ENCODE data around the gene ELOVL2. TPM values are rescaled to one million over a fixed set of nuclear protein-coding genes. Genes with fewer than 3 reads are reported as not detected.

Gene ELOVL2
- total RNA-seq, 1 donor from 2014 or later = 0.52 TPM

DNA sequence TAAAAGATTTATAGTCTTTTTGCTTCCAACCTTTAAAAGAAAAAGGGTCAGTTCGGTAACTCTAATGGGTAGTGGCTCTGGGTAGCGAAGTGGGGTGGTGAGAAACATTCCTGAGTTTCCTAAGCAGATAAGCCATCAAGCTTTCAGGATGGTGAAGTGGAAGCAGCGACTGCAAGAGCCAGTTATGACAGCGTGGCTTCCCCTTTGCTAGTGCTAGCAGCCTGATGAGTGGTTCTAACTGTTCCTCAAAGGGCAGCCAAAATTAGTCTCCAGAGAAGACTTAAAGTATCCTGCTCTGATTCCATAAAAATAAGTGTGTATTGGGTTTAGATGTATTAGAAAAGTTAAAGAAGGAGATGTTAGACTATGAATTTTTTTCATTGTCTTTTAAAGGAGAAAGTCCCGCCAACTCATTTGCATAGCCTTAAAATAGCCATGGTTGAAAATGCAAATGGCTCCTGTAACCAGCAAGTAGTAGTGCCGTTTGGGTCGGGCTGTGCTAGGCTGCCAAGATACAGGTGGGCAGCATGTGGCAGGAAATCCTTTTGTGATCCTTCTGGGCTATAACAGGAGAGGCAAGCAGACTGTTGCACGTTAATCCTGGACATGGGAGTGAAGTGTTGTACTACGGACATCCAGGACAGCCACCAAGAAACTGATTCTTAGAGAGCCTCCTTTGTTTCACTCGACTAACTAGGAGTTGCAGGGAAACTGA lies 18.0 kb downstream of the ELOVL2 start:
- peaks cover 0 to 5% (median 2%) of the 10 kb centered on the region in 3 donors for H3K4me1 ChIP-seq (ENCODE audit: control insufficient read depth in 3 of 3, insufficient read depth in 3 of 3, low read length in 3 of 3)
- peaks cover 3 to 4% (median 4%) of the 10 kb centered on the region in 3 donors for H3K27me3 ChIP-seq (ENCODE audit: control insufficient read depth in 3 of 3, insufficient read depth in 3 of 3, low read length in 3 of 3)
- no peaks in the 10 kb centered on the region for H3K9me3 ChIP-seq (ENCODE audit: control insufficient read depth in 3 of 3, low read length in 3 of 3)
- no peak overlapping the region for H3K27ac ChIP-seq (ENCODE audit: low read depth, low read length)
- no peak overlapping the region for H3K9ac ChIP-seq (ENCODE audit: low read depth in 1 of 3, low read length in 3 of 3)
- no peaks in the 10 kb centered on the region for H3K36me3 ChIP-seq (ENCODE audit: control insufficient read depth in 3 of 3, insufficient read depth in 3 of 3, low read length in 3 of 3)
- H3K4me3 ChIP-seq (ENCODE audit: low read length in 3 of 3) = no peak overlapping the region

- H3K9me3 ChIP-seq (ENCODE audit: control insufficient read depth in 3 of 3, low read length in 3 of 3) = no peaks in the 10 kb centered on the region
- H3K27ac ChIP-seq (ENCODE audit: low read depth, low read length) = no peak overlapping the region
- H3K4me3 ChIP-seq (ENCODE audit: low read length in 3 of 3) = no peak overlapping the region
- peaks cover 0 to 5% (median 2%) of the 10 kb centered on the region in 3 donors for H3K4me1 ChIP-seq (ENCODE audit: control insufficient read depth in 3 of 3, insufficient read depth in 3 of 3, low read length in 3 of 3)
- no peak overlapping the region for H3K9ac ChIP-seq (ENCODE audit: low read depth in 1 of 3, low read length in 3 of 3)
- H3K27me3 ChIP-seq (ENCODE audit: control insufficient read depth in 3 of 3, insufficient read depth in 3 of 3, low read length in 3 of 3) = peaks cover 3 to 4% (median 4%) of the 10 kb centered on the region in 3 donors
- H3K36me3 ChIP-seq (ENCODE audit: control insufficient read depth in 3 of 3, insufficient read depth in 3 of 3, low read length in 3 of 3) = no peaks in the 10 kb centered on the region
Measured at GRCh38 chr6:11025130-11025529, 19.0 kb downstream of the ELOVL2 start.

- H3K27ac ChIP-seq (ENCODE audit: low read depth, low read length) = no peak overlapping the region
Measured at GRCh38 chr6:11023032-11023431, 21.1 kb downstream of the ELOVL2 start.

DNA sequence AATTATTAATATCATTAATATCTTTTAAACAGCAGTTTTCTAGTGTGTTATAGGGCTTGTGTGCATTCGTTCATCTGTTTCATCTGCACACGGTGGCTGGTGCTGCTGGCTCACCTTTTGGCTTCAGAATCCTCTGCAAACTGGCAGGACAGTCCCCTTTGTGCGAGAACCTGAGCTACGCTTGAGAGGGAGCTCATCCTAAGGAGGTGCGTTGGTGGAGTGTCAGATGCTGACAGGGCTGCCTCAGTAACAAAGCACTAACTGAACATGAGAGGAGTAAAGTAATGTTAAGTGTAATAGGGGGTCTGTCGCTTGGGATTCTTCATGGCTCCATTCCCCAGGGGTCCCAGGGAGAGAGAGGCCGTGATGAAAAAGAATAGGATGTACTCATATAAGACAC lies 22.4 kb downstream of the ELOVL2 start:
- H3K9ac ChIP-seq (ENCODE audit: low read depth in 1 of 3, low read length in 3 of 3) = no peak overlapping the region
- H3K27me3 ChIP-seq (ENCODE audit: control insufficient read depth in 3 of 3, insufficient read depth in 3 of 3, low read length in 3 of 3) = peaks cover 0 to 4% (median 0%) of the 10 kb centered on the region in 3 donors
- H3K9me3 ChIP-seq (ENCODE audit: control insufficient read depth in 3 of 3, low read length in 3 of 3) = no peaks in the 10 kb centered on the region
- H3K36me3 ChIP-seq (ENCODE audit: control insufficient read depth in 3 of 3, insufficient read depth in 3 of 3, low read length in 3 of 3) = no peaks in the 10 kb centered on the region
- no peak overlapping the region for H3K27ac ChIP-seq (ENCODE audit: low read depth, low read length)
- peaks cover 0 to 5% (median 2%) of the 10 kb centered on the region in 3 donors for H3K4me1 ChIP-seq (ENCODE audit: control insufficient read depth in 3 of 3, insufficient read depth in 3 of 3, low read length in 3 of 3)
- no peak overlapping the region for H3K4me3 ChIP-seq (ENCODE audit: low read length in 3 of 3)

More at GRCh38 chr6:11023032-11023431, 21.1 kb downstream of the ELOVL2 start:
- no peak overlapping the region for H3K4me3 ChIP-seq (ENCODE audit: low read length in 3 of 3)
- H3K27me3 ChIP-seq (ENCODE audit: control insufficient read depth in 3 of 3, insufficient read depth in 3 of 3, low read length in 3 of 3) = peaks cover under 1 to 4% (median 3%) of the 10 kb centered on the region in 3 donors
- peaks cover 0 to 5% (median 2%) of the 10 kb centered on the region in 3 donors for H3K4me1 ChIP-seq (ENCODE audit: control insufficient read depth in 3 of 3, insufficient read depth in 3 of 3, low read length in 3 of 3)
- H3K9ac ChIP-seq (ENCODE audit: low read depth in 1 of 3, low read length in 3 of 3) = no peak overlapping the region
- no peaks in the 10 kb centered on the region for H3K36me3 ChIP-seq (ENCODE audit: control insufficient read depth in 3 of 3, insufficient read depth in 3 of 3, low read length in 3 of 3)
- H3K9me3 ChIP-seq (ENCODE audit: control insufficient read depth in 3 of 3, low read length in 3 of 3) = no peaks in the 10 kb centered on the region

GRCh38 chr6:11021003-11021402 lies 23.1 kb downstream of the ELOVL2 start:
- Histone ChIP-seq H3K9ac (ENCODE audit: low read depth in 1 of 3, low read length in 3 of 3) (no peak overlapping the region), H3K27me3 (ENCODE audit: control insufficient read depth in 3 of 3, insufficient read depth in 3 of 3, low read length in 3 of 3) (no peaks in the 10 kb centered on the region), H3K4me1 (ENCODE audit: control insufficient read depth in 3 of 3, insufficient read depth in 3 of 3, low read length in 3 of 3) (peaks cover 0 to 5% (median 0%) of the 10 kb centered on the region in 3 donors), H3K4me3 (ENCODE audit: low read length in 3 of 3) (no peak overlapping the region), H3K36me3 (ENCODE audit: control insufficient read depth in 3 of 3, insufficient read depth in 3 of 3, low read length in 3 of 3) (no peaks in the 10 kb centered on the region), H3K9me3 (ENCODE audit: control insufficient read depth in 3 of 3, low read length in 3 of 3) (no peaks in the 10 kb centered on the region), H3K27ac (ENCODE audit: low read depth, low read length) (no peak overlapping the region)

DNA sequence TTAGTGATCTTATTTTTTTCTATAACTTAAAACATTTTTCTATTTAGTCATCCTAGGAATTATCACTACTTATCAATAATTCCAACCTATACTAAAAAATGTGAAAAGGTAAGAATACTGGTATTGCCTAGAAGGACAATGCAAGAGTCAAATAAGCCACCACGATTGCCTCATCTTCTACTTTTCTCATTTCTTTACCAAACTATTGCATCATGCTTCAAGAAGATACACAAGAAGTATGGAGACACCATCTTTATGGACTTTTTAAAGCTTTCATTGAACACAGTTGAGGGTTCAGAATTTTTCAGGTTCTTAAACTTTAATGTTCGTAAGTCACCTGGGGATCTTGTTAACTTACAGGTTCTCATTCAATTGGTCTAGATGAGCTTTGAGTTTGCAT lies 25.9 kb downstream of the ELOVL2 start:
- Histone ChIP-seq H3K9me3 (ENCODE audit: control insufficient read depth in 3 of 3, low read length in 3 of 3) (no peaks in the 10 kb centered on the region), H3K4me3 (ENCODE audit: low read length in 3 of 3) (no peak overlapping the region), H3K27ac (ENCODE audit: low read depth, low read length) (no peak overlapping the region), H3K4me1 (ENCODE audit: control insufficient read depth in 3 of 3, insufficient read depth in 3 of 3, low read length in 3 of 3) (peaks cover 0 to 5% (median 0%) of the 10 kb centered on the region in 3 donors), H3K36me3 (ENCODE audit: control insufficient read depth in 3 of 3, insufficient read depth in 3 of 3, low read length in 3 of 3) (no peaks in the 10 kb centered on the region), H3K27me3 (ENCODE audit: control insufficient read depth in 3 of 3, insufficient read depth in 3 of 3, low read length in 3 of 3) (peaks cover 0 to 3% (median 2%) of the 10 kb centered on the region in 3 donors), H3K9ac (ENCODE audit: low read depth in 1 of 3, low read length in 3 of 3) (no peak overlapping the region)

- H3K4me1 ChIP-seq (ENCODE audit: control insufficient read depth in 3 of 3, insufficient read depth in 3 of 3, low read length in 3 of 3) = peaks cover 0 to 4% (median 0%) of the 10 kb centered on the region in 3 donors
- peaks cover 0 to 4% (median 3%) of the 10 kb centered on the region in 3 donors for H3K27me3 ChIP-seq (ENCODE audit: control insufficient read depth in 3 of 3, insufficient read depth in 3 of 3, low read length in 3 of 3)
- H3K4me3 ChIP-seq (ENCODE audit: low read length in 3 of 3) = no peak overlapping the region
- H3K27ac ChIP-seq (ENCODE audit: low read depth, low read length) = no peak overlapping the region
- H3K9me3 ChIP-seq (ENCODE audit: control insufficient read depth in 3 of 3, low read length in 3 of 3) = no peaks in the 10 kb centered on the region
- no peak overlapping the region for H3K9ac ChIP-seq (ENCODE audit: low read depth in 1 of 3, low read length in 3 of 3)
- H3K36me3 ChIP-seq (ENCODE audit: control insufficient read depth in 3 of 3, insufficient read depth in 3 of 3, low read length in 3 of 3) = no peaks in the 10 kb centered on the region
Measured at GRCh38 chr6:11017090-11017489, 27.0 kb downstream of the ELOVL2 start.

- Histone ChIP-seq H3K4me3 (ENCODE audit: low read length in 3 of 3) (no peak overlapping the region), H3K4me1 (ENCODE audit: control insufficient read depth in 3 of 3, insufficient read depth in 3 of 3, low read length in 3 of 3) (no peaks in the 10 kb centered on the region), H3K36me3 (ENCODE audit: control insufficient read depth in 3 of 3, insufficient read depth in 3 of 3, low read length in 3 of 3) (no peaks in the 10 kb centered on the region), H3K27me3 (ENCODE audit: control insufficient read depth in 3 of 3, insufficient read depth in 3 of 3, low read length in 3 of 3) (peaks cover 0 to 6% (median 4%) of the 10 kb centered on the region in 3 donors), H3K9ac (ENCODE audit: low read depth in 1 of 3, low read length in 3 of 3) (no peak overlapping the region), H3K27ac (ENCODE audit: low read depth, low read length) (no peak overlapping the region), H3K9me3 (ENCODE audit: control insufficient read depth in 3 of 3, low read length in 3 of 3) (no peaks in the 10 kb centered on the region)
Measured at GRCh38 chr6:11016452-11016851, 27.7 kb downstream of the ELOVL2 start.

GRCh38 chr6:11015102-11015501 lies 29.0 kb downstream of the ELOVL2 start:
- peaks cover 2 to 6% (median 4%) of the 10 kb centered on the region in 3 donors for H3K27me3 ChIP-seq (ENCODE audit: control insufficient read depth in 3 of 3, insufficient read depth in 3 of 3, low read length in 3 of 3)
- H3K4me1 ChIP-seq (ENCODE audit: control insufficient read depth in 3 of 3, insufficient read depth in 3 of 3, low read length in 3 of 3) = no peaks in the 10 kb centered on the region
- H3K36me3 ChIP-seq (ENCODE audit: control insufficient read depth in 3 of 3, insufficient read depth in 3 of 3, low read length in 3 of 3) = no peaks in the 10 kb centered on the region
- no peak overlapping the region for H3K9ac ChIP-seq (ENCODE audit: low read depth in 1 of 3, low read length in 3 of 3)
- H3K9me3 ChIP-seq (ENCODE audit: control insufficient read depth in 3 of 3, low read length in 3 of 3) = no peaks in the 10 kb centered on the region
- no peak overlapping the region for H3K4me3 ChIP-seq (ENCODE audit: low read length in 3 of 3)
- H3K27ac ChIP-seq (ENCODE audit: low read depth, low read length) = no peak overlapping the region

GRCh38 chr6:11013721-11014070 lies 30.4 kb downstream of the ELOVL2 start:
- Histone ChIP-seq H3K9me3 (ENCODE audit: control insufficient read depth in 3 of 3, low read length in 3 of 3) (no peaks in the 10 kb centered on the region), H3K4me3 (ENCODE audit: low read length in 3 of 3) (no peak overlapping the region), H3K27me3 (ENCODE audit: control insufficient read depth in 3 of 3, insufficient read depth in 3 of 3, low read length in 3 of 3) (peaks cover 2 to 6% (median 4%) of the 10 kb centered on the region in 3 donors), H3K9ac (ENCODE audit: low read depth in 1 of 3, low read length in 3 of 3) (no peak overlapping the region), H3K36me3 (ENCODE audit: control insufficient read depth in 3 of 3, insufficient read depth in 3 of 3, low read length in 3 of 3) (no peaks in the 10 kb centered on the region), H3K27ac (ENCODE audit: low read depth, low read length) (no peak overlapping the region), H3K4me1 (ENCODE audit: control insufficient read depth in 3 of 3, insufficient read depth in 3 of 3, low read length in 3 of 3) (peaks cover 0 to 2% (median 0%) of the 10 kb centered on the region in 3 donors)

Measured in skeletal muscle tissue (tissue), 4 donors.